ENCODE measurements around the gene USP21. TPM values are rescaled to one million over a fixed set of nuclear protein-coding genes. Genes with fewer than 3 reads are reported as not detected.

USP21 gene
- total and polyA plus RNA-seq, 2 of the 8 experiments (the other 6 are each of a cell fraction or from before 2014, with no cell fraction given): 23.9 to 36.3 TPM

- H3K4ac ChIP-seq (replicated peaks; ENCODE audit: insufficient read length, low read depth, low read length): no peak overlapping the region
- H4K8ac ChIP-seq (ENCODE audit: extremely low read depth, insufficient read depth, low read length): no peak overlapping the region
- WGBS, 2 experiments (ENCODE audit: extremely low coverage in 1 of 2, insufficient coverage in 1 of 2, insufficient read length in 1 of 2, insufficient replicate concordance in 2 of 2, low coverage in 1 of 2, low lambda C conversion rate in 2 of 2, missing lambda C conversion rate in 1 of 2): 88% methylated on average over 1 of the region's 1 CpG; no CpG with 5 or more reads in 1 of the 2 experiments
- H3K4me2 ChIP-seq (ENCODE audit: insufficient read depth in 1 of 2, low read depth in 2 of 2, low read length in 2 of 2): no peak overlapping the region
- no peak for FAIRE-seq
- H4K20me1 ChIP-seq (replicated peaks in 1 of 2; ENCODE audit: control insufficient read depth in 1 of 2, insufficient read depth in 2 of 2, low read length in 2 of 2): peaks cover 0 to 3% of the 10 kb centered on the region in 2 experiments
- H2BK12ac ChIP-seq (ENCODE audit: low read depth, low read length): no peak overlapping the region
- peaks cover 3 to 4% (median 3%) of the 10 kb centered on the region in 4 experiments; a peak in 6 of 7 replicates for H3K4me1 ChIP-seq (replicated peaks in 1 of 4; ENCODE audit: control insufficient read depth in 3 of 4, insufficient read depth in 4 of 4, low read length in 3 of 4)
- no peaks in the 10 kb centered on the region for H3K27me3 ChIP-seq (replicated peaks in 1 of 4; ENCODE audit: control insufficient read depth in 3 of 4, extremely low read depth in 1 of 4, insufficient read depth in 3 of 4, low read length in 3 of 4)
- no peak overlapping the region for H2BK15ac ChIP-seq (ENCODE audit: low read length)
- H3K9ac ChIP-seq (replicated peaks in 1 of 4; ENCODE audit: extremely low read depth in 1 of 4, low read depth in 3 of 4, low read length in 3 of 4): no peak overlapping the region
- H4K5ac ChIP-seq (ENCODE audit: insufficient read length, low read depth, low read length): no peak overlapping the region
- peaks cover 14% of the 10 kb centered on the region for H3K79me1 ChIP-seq (ENCODE audit: low read depth, low read length)
- no peak overlapping the region for H3K18ac ChIP-seq (ENCODE audit: extremely low read depth, low read length)
- POLR2A ChIA-PET (ENCODE audit: partially characterized antibody): interaction anchor here (1.4 kb wide), 1 partner anchor 13 kb away, joined by 3 read pairs; no protein-coding TSS in a partner anchor
- no peak overlapping the region for H2BK5ac ChIP-seq (ENCODE audit: low read depth, low read length)
- H3K23ac ChIP-seq (ENCODE audit: insufficient read length): no peak overlapping the region
- H3K79me2 ChIP-seq (ENCODE audit: control insufficient read depth in 1 of 2, insufficient read depth in 2 of 2, low read length in 2 of 2): peaks cover 4 to 75% of the 10 kb centered on the region in 2 experiments; a peak in 3 of 4 replicates
- no peak overlapping the region for H3K27ac ChIP-seq (ENCODE audit: low read depth, low read length)
- peaks cover 11% of the 10 kb centered on the region for H3K23me2 ChIP-seq (ENCODE audit: low read depth, low read length)
- TF ChIP-seq CBX5 (IDR thresholded peaks at IDR 0.05; ENCODE audit: low read depth, low read length) (no peak), ATF3 (IDR thresholded peaks at IDR 0.05; ENCODE audit: insufficient read depth, low read depth, low read length) (no peak), KDM4A (IDR thresholded peaks at IDR 0.05; ENCODE audit: low read depth, low read length, severe bottlenecking) (no peak)
- no peak overlapping the region for H3K4me3 ChIP-seq (ENCODE audit: extremely low read depth in 1 of 4, insufficient read depth in 2 of 4, low read depth in 3 of 4, low read length in 4 of 4)
- no peak overlapping the region for H3K56ac ChIP-seq (replicated peaks; ENCODE audit: insufficient read length, low read depth, low read length)
- H2BK120ac ChIP-seq (replicated peaks; ENCODE audit: low read depth, low read length): no peak overlapping the region
- H2AFZ ChIP-seq (ENCODE audit: low read length): no peak overlapping the region
- H3K36me3 ChIP-seq (ENCODE audit: control insufficient read depth in 2 of 4, insufficient read depth in 4 of 4, low read length in 3 of 4): peaks cover 0 to 3% (median 0%) of the 10 kb centered on the region in 4 experiments; a peak in 1 of 8 replicates
- H2BK20ac ChIP-seq (ENCODE audit: low read length): no peak overlapping the region
- no peak for DNase-seq (ENCODE audit: low read depth in 1 of 2, low spot score in 2 of 2)
- no peak overlapping the region for H3K14ac ChIP-seq (ENCODE audit: insufficient read length)
- no peak overlapping the region for H2AK5ac ChIP-seq (ENCODE audit: low read depth, low read length)
- CTCF ChIA-PET (ENCODE audit: partially characterized antibody): interaction anchor here (5.0 kb wide), 1 partner anchor 16 kb away, joined by 33 read pairs; the partner anchor contains the start of gene KLHDC9
- no peak overlapping the region for H4K91ac ChIP-seq (replicated peaks; ENCODE audit: insufficient read length, low read length)
- H3K9me3 ChIP-seq (ENCODE audit: insufficient read depth in 2 of 2, low read depth in 1 of 2, low read length in 1 of 2): no peaks in the 10 kb centered on the region
These were observed 45.4 kb upstream of the USP21 start for GRCh38 chr1:161113915-161114314.
